K562 (cell line): ENCODE data around the gene MARK3. TPM values are rescaled to one million over a fixed set of nuclear protein-coding genes. Genes with fewer than 3 reads are reported as not detected.

Experiments
- ADNP ChIP-seq: fragments of 200-800 bp; sonication (Bioruptor generic); IDR thresholded peaks from 2 replicates; pipeline ENCODE4 v1.6.1; 2016; ENCODE audit warnings: missing genetic modification characterization, missing compliant biosample characterization
- CBX8 ChIP-seq: fragments of 200-600 bp; sonication (generic); IDR thresholded peaks from 2 replicates; pipeline ENCODE4 v1.6.1; 2012; ENCODE audit warnings: borderline replicate concordance, mixed run types, low read depth, mild to moderate bottlenecking, moderate library complexity, mixed read lengths, low read length, control low read depth, inconsistent platforms; ENCODE audit not compliant: poor library complexity, severe bottlenecking; ENCODE audit errors: extremely low read depth
- GTF2E2 ChIP-seq: fragments of 200-800 bp; sonication (Bioruptor generic); IDR thresholded peaks from 2 replicates; pipeline ENCODE4 v1.6.1; 2016; ENCODE audit warnings: missing genetic modification characterization, missing compliant biosample characterization
- NFE2L1 ChIP-seq: fragments of 450-650 bp; IDR thresholded peaks from 2 replicates; pipeline ENCODE4 v1.6.1; 2016; ENCODE audit warnings: missing genetic modification characterization, low read depth, mild to moderate bottlenecking, missing compliant biosample characterization, moderate library complexity, borderline replicate concordance
- NFIC ChIP-seq: fragments of 450-650 bp; IDR thresholded peaks from 2 replicates; pipeline ENCODE4 v1.6.1; 2017; ENCODE audit warnings: mild to moderate bottlenecking, inconsistent platforms
- POLR2G ChIP-seq: fragments of 200-400 bp; formaldehyde crosslinking; IDR thresholded peaks from 2 replicates; pipeline ENCODE4 v1.6.1; 2017; ENCODE audit warnings: low read depth, mild to moderate bottlenecking, antibody characterized with exemption, low read length, moderate library complexity
- RCOR1 ChIP-seq, 2 experiments: IDR thresholded peaks; 2 replicates each; pipeline ENCODE4 v1.6.1; 2012; ENCODE audit warnings: low read depth in 2 of 2, low read length in 2 of 2, borderline replicate concordance in 1 of 2, improper control_type of control experiment in 1 of 2
- SMARCA4 ChIP-seq: fragments of 450-650 bp; IDR thresholded peaks from 2 replicates; pipeline ENCODE4 v1.6.1; 2016
- TGIF2 ChIP-seq: sonication (generic); formaldehyde crosslinking; IDR thresholded peaks from 2 replicates; pipeline ENCODE4 v1.8.1; 2022; ENCODE audit warnings: mild to moderate bottlenecking, missing genetic modification reagents, moderate library complexity
- ZBED1 ChIP-seq: IDR thresholded peaks from 2 replicates; pipeline ENCODE4 v1.6.1; 2014
- polyA plus RNA-seq, 8 experiments: library from polyadenylated mRNA; depleted of rRNA in 4 of 8; stranded (reverse) in 5 of 8; unstranded in 3 of 8; fragments of >200 nt; fragmentation: Nextera tagmentation in 2 of 8; fragmentation: Illumina TruSeq in 1 of 8; extraction: Ambion mirVana in 2 of 8; extraction: Trizol in 1 of 8; gene quantifications; 2 replicates each; pipeline versions ENCODE4 v1.2.1 to v1.2.3, GENCODE V29; 2011 to 2014; ENCODE audit warnings: inconsistent platforms in 1 of 8, missing spikeins in 1 of 8
- total RNA-seq, 7 experiments: library from RNA; depleted of rRNA in 6 of 7; stranded (reverse); fragments of >200 nt in 6 of 7; fragmentation: Illumina TruSeq in 2 of 7; extraction: Trizol in 2 of 7; gene quantifications; 2 replicates each; pipeline versions ENCODE4 v1.2.1 to v1.2.3, GENCODE V29; 2011 to 2021; ENCODE audit warnings: low replicate concordance in 1 of 7
- TF ChIP-seq, protein P1 (sequence below): fragments of 450-650 bp; IDR thresholded peaks from 2 replicates; pipeline ENCODE4 v1.6.1; 2016; ENCODE audit warnings: mild to moderate bottlenecking, moderate library complexity
- TF ChIP-seq, protein P2 (sequence below): fragments of 450-650 bp; IDR thresholded peaks from 2 replicates; pipeline ENCODE4 v1.6.1; 2017; ENCODE audit warnings: mild to moderate bottlenecking, moderate library complexity
- TF ChIP-seq, protein P3 (sequence below): sonication (generic); formaldehyde crosslinking; IDR thresholded peaks from 2 replicates; pipeline ENCODE4 v1.8.0; 2022; ENCODE audit warnings: mild to moderate bottlenecking, low read depth, missing genetic modification reagents

Gene MARK3
- total and polyA plus RNA-seq, 9 of the 15 experiments (the other 6 are each of a cell fraction or from before 2014, with no cell fraction given): 10.1 to 68.7 (median 56.3) TPM

DNA sequence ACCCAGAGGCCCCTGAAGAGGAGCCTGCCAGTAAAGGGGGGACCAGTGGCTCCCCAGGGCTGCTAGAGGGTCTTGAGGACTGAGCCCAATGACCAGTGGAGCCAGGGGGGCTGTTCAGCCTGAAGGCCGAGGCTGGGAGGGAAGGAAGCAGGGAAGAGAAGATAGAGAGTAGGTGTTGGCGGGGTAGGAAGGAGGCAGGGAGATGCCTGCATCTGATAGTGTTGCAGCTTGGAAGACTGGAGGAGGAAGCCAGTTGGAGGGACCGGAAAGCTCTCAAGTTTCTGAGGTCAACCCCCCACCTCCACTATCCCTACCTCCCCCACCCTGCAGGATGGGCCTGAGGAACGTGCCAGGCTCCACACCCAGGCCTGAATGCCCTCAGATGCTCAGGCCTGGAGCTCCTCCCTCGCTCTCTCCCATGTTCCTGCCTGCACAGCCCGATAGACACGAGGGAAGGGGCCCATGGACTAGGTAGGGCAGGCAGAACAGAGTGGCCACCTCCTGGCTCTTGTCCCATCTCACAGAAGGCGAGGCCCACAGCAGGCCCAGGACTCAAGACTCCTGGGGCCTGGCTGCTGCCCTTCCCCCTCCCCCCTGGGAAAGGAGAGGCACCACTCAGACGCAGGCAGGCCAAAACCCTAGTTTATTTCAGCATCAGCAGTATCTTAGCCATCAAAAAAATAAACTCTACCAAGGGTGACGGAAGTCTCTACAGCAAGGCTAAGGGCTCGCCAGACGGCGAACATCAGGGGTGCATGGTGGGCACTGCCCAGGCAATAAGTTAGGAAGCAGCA, 134.0 kb downstream of the MARK3 start (continued):
- TF ChIP-seq, protein P1, sequence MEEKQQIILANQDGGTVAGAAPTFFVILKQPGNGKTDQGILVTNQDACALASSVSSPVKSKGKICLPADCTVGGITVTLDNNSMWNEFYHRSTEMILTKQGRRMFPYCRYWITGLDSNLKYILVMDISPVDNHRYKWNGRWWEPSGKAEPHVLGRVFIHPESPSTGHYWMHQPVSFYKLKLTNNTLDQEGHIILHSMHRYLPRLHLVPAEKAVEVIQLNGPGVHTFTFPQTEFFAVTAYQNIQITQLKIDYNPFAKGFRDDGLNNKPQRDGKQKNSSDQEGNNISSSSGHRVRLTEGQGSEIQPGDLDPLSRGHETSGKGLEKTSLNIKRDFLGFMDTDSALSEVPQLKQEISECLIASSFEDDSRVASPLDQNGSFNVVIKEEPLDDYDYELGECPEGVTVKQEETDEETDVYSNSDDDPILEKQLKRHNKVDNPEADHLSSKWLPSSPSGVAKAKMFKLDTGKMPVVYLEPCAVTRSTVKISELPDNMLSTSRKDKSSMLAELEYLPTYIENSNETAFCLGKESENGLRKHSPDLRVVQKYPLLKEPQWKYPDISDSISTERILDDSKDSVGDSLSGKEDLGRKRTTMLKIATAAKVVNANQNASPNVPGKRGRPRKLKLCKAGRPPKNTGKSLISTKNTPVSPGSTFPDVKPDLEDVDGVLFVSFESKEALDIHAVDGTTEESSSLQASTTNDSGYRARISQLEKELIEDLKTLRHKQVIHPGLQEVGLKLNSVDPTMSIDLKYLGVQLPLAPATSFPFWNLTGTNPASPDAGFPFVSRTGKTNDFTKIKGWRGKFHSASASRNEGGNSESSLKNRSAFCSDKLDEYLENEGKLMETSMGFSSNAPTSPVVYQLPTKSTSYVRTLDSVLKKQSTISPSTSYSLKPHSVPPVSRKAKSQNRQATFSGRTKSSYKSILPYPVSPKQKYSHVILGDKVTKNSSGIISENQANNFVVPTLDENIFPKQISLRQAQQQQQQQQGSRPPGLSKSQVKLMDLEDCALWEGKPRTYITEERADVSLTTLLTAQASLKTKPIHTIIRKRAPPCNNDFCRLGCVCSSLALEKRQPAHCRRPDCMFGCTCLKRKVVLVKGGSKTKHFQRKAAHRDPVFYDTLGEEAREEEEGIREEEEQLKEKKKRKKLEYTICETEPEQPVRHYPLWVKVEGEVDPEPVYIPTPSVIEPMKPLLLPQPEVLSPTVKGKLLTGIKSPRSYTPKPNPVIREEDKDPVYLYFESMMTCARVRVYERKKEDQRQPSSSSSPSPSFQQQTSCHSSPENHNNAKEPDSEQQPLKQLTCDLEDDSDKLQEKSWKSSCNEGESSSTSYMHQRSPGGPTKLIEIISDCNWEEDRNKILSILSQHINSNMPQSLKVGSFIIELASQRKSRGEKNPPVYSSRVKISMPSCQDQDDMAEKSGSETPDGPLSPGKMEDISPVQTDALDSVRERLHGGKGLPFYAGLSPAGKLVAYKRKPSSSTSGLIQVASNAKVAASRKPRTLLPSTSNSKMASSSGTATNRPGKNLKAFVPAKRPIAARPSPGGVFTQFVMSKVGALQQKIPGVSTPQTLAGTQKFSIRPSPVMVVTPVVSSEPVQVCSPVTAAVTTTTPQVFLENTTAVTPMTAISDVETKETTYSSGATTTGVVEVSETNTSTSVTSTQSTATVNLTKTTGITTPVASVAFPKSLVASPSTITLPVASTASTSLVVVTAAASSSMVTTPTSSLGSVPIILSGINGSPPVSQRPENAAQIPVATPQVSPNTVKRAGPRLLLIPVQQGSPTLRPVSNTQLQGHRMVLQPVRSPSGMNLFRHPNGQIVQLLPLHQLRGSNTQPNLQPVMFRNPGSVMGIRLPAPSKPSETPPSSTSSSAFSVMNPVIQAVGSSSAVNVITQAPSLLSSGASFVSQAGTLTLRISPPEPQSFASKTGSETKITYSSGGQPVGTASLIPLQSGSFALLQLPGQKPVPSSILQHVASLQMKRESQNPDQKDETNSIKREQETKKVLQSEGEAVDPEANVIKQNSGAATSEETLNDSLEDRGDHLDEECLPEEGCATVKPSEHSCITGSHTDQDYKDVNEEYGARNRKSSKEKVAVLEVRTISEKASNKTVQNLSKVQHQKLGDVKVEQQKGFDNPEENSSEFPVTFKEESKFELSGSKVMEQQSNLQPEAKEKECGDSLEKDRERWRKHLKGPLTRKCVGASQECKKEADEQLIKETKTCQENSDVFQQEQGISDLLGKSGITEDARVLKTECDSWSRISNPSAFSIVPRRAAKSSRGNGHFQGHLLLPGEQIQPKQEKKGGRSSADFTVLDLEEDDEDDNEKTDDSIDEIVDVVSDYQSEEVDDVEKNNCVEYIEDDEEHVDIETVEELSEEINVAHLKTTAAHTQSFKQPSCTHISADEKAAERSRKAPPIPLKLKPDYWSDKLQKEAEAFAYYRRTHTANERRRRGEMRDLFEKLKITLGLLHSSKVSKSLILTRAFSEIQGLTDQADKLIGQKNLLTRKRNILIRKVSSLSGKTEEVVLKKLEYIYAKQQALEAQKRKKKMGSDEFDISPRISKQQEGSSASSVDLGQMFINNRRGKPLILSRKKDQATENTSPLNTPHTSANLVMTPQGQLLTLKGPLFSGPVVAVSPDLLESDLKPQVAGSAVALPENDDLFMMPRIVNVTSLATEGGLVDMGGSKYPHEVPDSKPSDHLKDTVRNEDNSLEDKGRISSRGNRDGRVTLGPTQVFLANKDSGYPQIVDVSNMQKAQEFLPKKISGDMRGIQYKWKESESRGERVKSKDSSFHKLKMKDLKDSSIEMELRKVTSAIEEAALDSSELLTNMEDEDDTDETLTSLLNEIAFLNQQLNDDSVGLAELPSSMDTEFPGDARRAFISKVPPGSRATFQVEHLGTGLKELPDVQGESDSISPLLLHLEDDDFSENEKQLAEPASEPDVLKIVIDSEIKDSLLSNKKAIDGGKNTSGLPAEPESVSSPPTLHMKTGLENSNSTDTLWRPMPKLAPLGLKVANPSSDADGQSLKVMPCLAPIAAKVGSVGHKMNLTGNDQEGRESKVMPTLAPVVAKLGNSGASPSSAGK: peak; percentile 33; the same call in 1 of the 2 replicates
- TF ChIP-seq NFIC (peak; percentile 9; the same call in 1 of the 2 replicates), RCOR1 (IDR thresholded peaks at IDR 0.05; ENCODE audit: borderline replicate concordance in 1 of 2, low read depth in 2 of 2, low read length in 2 of 2) (peak in 1 of 2 experiments; percentile 69; a peak in 2 of 4 replicates), POLR2G (peak; percentile 8; the same call in 1 of the 2 replicates), GTF2E2 (tag) (no peak), TGIF2 (no peak), SMARCA4 (0 out of 2 replicates have a peak, but pooled peaks have one; percentile 24), ADNP (no peak), CBX8 (no peak), NFE2L1 (tag) (no peak), ZBED1 (peak; percentile 54; the same call in 1 of the 2 replicates)
- TF ChIP-seq, protein P2, sequence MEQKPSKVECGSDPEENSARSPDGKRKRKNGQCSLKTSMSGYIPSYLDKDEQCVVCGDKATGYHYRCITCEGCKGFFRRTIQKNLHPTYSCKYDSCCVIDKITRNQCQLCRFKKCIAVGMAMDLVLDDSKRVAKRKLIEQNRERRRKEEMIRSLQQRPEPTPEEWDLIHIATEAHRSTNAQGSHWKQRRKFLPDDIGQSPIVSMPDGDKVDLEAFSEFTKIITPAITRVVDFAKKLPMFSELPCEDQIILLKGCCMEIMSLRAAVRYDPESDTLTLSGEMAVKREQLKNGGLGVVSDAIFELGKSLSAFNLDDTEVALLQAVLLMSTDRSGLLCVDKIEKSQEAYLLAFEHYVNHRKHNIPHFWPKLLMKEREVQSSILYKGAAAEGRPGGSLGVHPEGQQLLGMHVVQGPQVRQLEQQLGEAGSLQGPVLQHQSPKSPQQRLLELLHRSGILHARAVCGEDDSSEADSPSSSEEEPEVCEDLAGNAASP: no peak
- TF ChIP-seq, protein P3, sequence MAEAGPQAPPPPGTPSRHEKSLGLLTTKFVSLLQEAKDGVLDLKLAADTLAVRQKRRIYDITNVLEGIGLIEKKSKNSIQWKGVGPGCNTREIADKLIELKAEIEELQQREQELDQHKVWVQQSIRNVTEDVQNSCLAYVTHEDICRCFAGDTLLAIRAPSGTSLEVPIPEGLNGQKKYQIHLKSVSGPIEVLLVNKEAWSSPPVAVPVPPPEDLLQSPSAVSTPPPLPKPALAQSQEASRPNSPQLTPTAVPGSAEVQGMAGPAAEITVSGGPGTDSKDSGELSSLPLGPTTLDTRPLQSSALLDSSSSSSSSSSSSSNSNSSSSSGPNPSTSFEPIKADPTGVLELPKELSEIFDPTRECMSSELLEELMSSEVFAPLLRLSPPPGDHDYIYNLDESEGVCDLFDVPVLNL (CRISPR knock-in tag): no peak
